OCI-LY7 (cell line): ENCODE results near the gene CREB5.

Experiments
- CTCF ChIP-seq: fragments of 200-600 bp; sonication (generic); conservative IDR thresholded peaks from 2 replicates; pipeline ENCODE4 v1.5.1; 2014; ENCODE audit warnings: mild to moderate bottlenecking, antibody characterized with exemption, low read length, moderate library complexity, mixed read lengths
- EZH2phosphoT487 ChIP-seq: fragments of 200-600 bp; sonication (generic); IDR thresholded peaks from 2 replicates; pipeline ENCODE4 v1.6.1; 2018; ENCODE audit warnings: low read depth, borderline replicate concordance, mild to moderate bottlenecking, mixed run types, antibody characterized with exemption, low read length, moderate library complexity, mixed read lengths

- TF ChIP-seq CTCF: no peak
- TF ChIP-seq EZH2phosphoT487: no peak
These were observed 265.4 kb downstream of the CREB5 start for GRCh38 chr7:28677668-28678067.
